ENCODE measurements around the gene DENND2D. TPM values are rescaled to one million over a fixed set of nuclear protein-coding genes. Genes with fewer than 3 reads are reported as not detected.

The DENND2D gene
- total and polyA plus RNA-seq, 9 of the 15 experiments (the other 6 are each of a cell fraction or from before 2014, with no cell fraction given) = 0.08 to 0.44 (median 0.13) TPM; not detected in 6

GRCh38 chr1:111217183-111217910, 16.9 kb upstream of the DENND2D start:
- peaks cover 0 to 10% of the 10 kb centered on the region in 2 experiments; a peak in 1 of 5 replicates for H3K27me3 ChIP-seq (ENCODE audit: control insufficient read depth in 2 of 2, insufficient read depth in 2 of 2, low read length in 2 of 2)
- no peaks in the 10 kb centered on the region for H3K79me2 ChIP-seq (ENCODE audit: control insufficient read depth, insufficient read depth, low read length)
- no peak overlapping the region for H3K9ac ChIP-seq (ENCODE audit: insufficient read depth in 1 of 2, low read depth in 2 of 2, low read length in 2 of 2)
- WGBS (ENCODE audit: insufficient coverage, low coverage, missing lambda C conversion rate) = 23% methylated on average over 5 of the region's 5 CpGs
- peaks cover 0 to 10% of the 10 kb centered on the region in 2 experiments; a peak in 3 of 5 replicates for H3K4me1 ChIP-seq (replicated peaks in 1 of 2; ENCODE audit: control insufficient read depth in 2 of 2, insufficient read depth in 2 of 2, low read length in 2 of 2)
- ATAC-seq (no peak), FAIRE-seq (no peak), DNase-seq (ENCODE audit: extremely low read depth in 1 of 4, low spot score in 3 of 4) (no peak)
- H3K4me3 ChIP-seq = no peak overlapping the region
- no peak overlapping the region for H3K27ac ChIP-seq (ENCODE audit: extremely low read depth, low read depth, low read length)
- BruUV-seq (replicated peaks) = no TSS peak
- no peaks in the 10 kb centered on the region; the same call in 1 of the 2 replicates for H4K20me1 ChIP-seq (replicated peaks; ENCODE audit: control insufficient read depth, insufficient read depth, low read length)
- no peaks in the 10 kb centered on the region for H3K36me3 ChIP-seq (ENCODE audit: control insufficient read depth, insufficient read depth, low read length)
- ChIA-PET CTCF (ENCODE audit: low intra/inter-chr PET ratio) (no interaction called here), POLR2A (interaction anchor here (0.7 kb wide), 1 partner anchor 10 kb away, joined by 3 read pairs; no protein-coding TSS in a partner anchor)
- no peak overlapping the region for H3K4me2 ChIP-seq (ENCODE audit: insufficient read depth, low read length)
- H2AFZ ChIP-seq (ENCODE audit: low read depth, low read length) = no peak overlapping the region
- in situ Hi-C loops (cut with MboI) = no loop called here
- no peaks in the 10 kb centered on the region for H3K9me1 ChIP-seq (ENCODE audit: control insufficient read depth, insufficient read depth, low read length)
- H3K9me3 ChIP-seq (replicated peaks; ENCODE audit: control insufficient read depth, insufficient read depth, low read depth, low read length) = no peaks in the 10 kb centered on the region
- TF ChIP-seq ZNF76 (CRISPR knock-in tag; IDR thresholded peaks at IDR 0.05; ENCODE audit: borderline replicate concordance) = no peak
- no peak for TF ChIP-seq MCM3 (IDR thresholded peaks at IDR 0.05)
- TF ChIP-seq BRF2 (IDR thresholded peaks at IDR 0.05; ENCODE audit: borderline replicate concordance, insufficient read depth, insufficient read length) = no peak
- no peak for TF ChIP-seq TAF9B (IDR thresholded peaks at IDR 0.05; ENCODE audit: partially characterized antibody)
- TF ChIP-seq CLOCK (CRISPR knock-in tag; IDR thresholded peaks at IDR 0.05; ENCODE audit: borderline replicate concordance) = no peak
- peak; percentile 89 for TF ChIP-seq TFE3 (CRISPR knock-in tag; IDR thresholded peaks at IDR 0.05)
- no peak for TF ChIP-seq PTBP1 (IDR thresholded peaks at IDR 0.05; ENCODE audit: low read depth, low read length)
- TF ChIP-seq KAT7 (CRISPR knock-in tag; IDR thresholded peaks at IDR 0.05; ENCODE audit: borderline replicate concordance) = no peak
- 0 out of 2 replicates have a peak, but pooled peaks have one; percentile 13 for TF ChIP-seq RAD51 (IDR thresholded peaks at IDR 0.05; ENCODE audit: borderline replicate concordance, low read depth)
- TF ChIP-seq SREBF2 (CRISPR knock-in tag; IDR thresholded peaks at IDR 0.05) = no peak
- TF ChIP-seq RCOR1 (IDR thresholded peaks at IDR 0.05; ENCODE audit: borderline replicate concordance in 1 of 2, low read depth in 2 of 2, low read length in 2 of 2) = no peak
- intact Hi-C loops (cut with micrococcal nuclease) = loop anchor here (10.0 kb wide), 1 partner anchor 447 kb away; no protein-coding TSS in a partner anchor

All from K562 (cell line).